Keratinocyte (primary cell): ENCODE measurements around the gene BLOC1S6. TPM values are rescaled to one million over a fixed set of nuclear protein-coding genes. Genes with fewer than 3 reads are reported as not detected.

Experiments
- DNase-seq: peaks from one replicate; pipeline ENCODE4 v3.0.0-alpha.2; 2011; ENCODE audit warnings: low read depth, missing footprints, low spot score
- FAIRE-seq: peaks from 2 replicates; lab custom pipeline; 2011; peaks lifted over from hg19 to GRCh38; lab: Jason Lieb, UNC
- H2AFZ ChIP-seq: 2 replicates; pipeline ENCODE4 v1.6.0; 2012; ENCODE audit warnings: low read length, control low read depth, inconsistent platforms; ENCODE audit not compliant: control insufficient read depth
- H3K27ac ChIP-seq: 2 replicates; pipeline ENCODE4 v1.5.1; 2011; ENCODE audit warnings: low read length; ENCODE audit not compliant: control insufficient read depth, insufficient read depth
- H3K27me3 ChIP-seq: 3 replicates; pipeline ENCODE4 v1.6.0; 2011; ENCODE audit warnings: low read length; ENCODE audit not compliant: control insufficient read depth, insufficient read depth; ENCODE audit errors: extremely low read depth
- H3K36me3 ChIP-seq, 2 experiments: 2 replicates in 1 of 2; 3 replicates in 1 of 2; pipeline ENCODE4 v1.5.1; 2011; ENCODE audit warnings: low read length in 2 of 2, mild to moderate bottlenecking in 1 of 2; ENCODE audit not compliant: control insufficient read depth in 2 of 2, insufficient read depth in 2 of 2; ENCODE audit errors: extremely low read depth in 1 of 2
- H3K4me1 ChIP-seq: 3 replicates; pipeline ENCODE4 v1.5.1; 2011; ENCODE audit warnings: low read length; ENCODE audit not compliant: control insufficient read depth, insufficient read depth; ENCODE audit errors: extremely low read depth
- H3K4me2 ChIP-seq: 3 replicates; pipeline ENCODE4 v1.6.0; 2011; ENCODE audit warnings: low read depth, low read length; ENCODE audit not compliant: control insufficient read depth, insufficient read depth; ENCODE audit errors: extremely low read depth
- H3K4me3 ChIP-seq, 3 experiments: fragments of 200-600 bp in 1 of 3; sonication (generic) in 1 of 3; 2 replicates in 2 of 3; 3 replicates in 1 of 3; pipeline ENCODE4 v1.5.1; 2011 to 2016; ENCODE audit warnings: low read length in 3 of 3, mild to moderate bottlenecking in 3 of 3, control low read depth in 2 of 3, inconsistent platforms in 1 of 3, low read depth in 1 of 3, mixed read lengths in 1 of 3, mixed run types in 1 of 3, moderate library complexity in 1 of 3; ENCODE audit not compliant: control insufficient read depth in 2 of 3, insufficient read depth in 2 of 3; ENCODE audit errors: extremely low read depth in 1 of 3
- H3K79me2 ChIP-seq: 2 replicates; pipeline ENCODE4 v1.6.0; 2012; ENCODE audit warnings: low read length; ENCODE audit not compliant: control insufficient read depth, insufficient read depth
- H3K9ac ChIP-seq: 3 replicates; pipeline ENCODE4 v1.6.0; 2011; ENCODE audit warnings: low read length; ENCODE audit not compliant: control insufficient read depth, insufficient read depth; ENCODE audit errors: extremely low read depth
- H3K9me1 ChIP-seq: 3 replicates; pipeline ENCODE4 v1.6.0; 2011; ENCODE audit warnings: low read length; ENCODE audit not compliant: control insufficient read depth, insufficient read depth; ENCODE audit errors: extremely low read depth
- H3K9me3 ChIP-seq: 2 replicates; pipeline ENCODE4 v1.5.1; 2012; ENCODE audit warnings: low read depth, low read length; ENCODE audit not compliant: control insufficient read depth
- H4K20me1 ChIP-seq: 3 replicates; pipeline ENCODE4 v1.6.0; 2011; ENCODE audit warnings: low read length; ENCODE audit not compliant: control insufficient read depth, insufficient read depth; ENCODE audit errors: extremely low read depth
- CTCF ChIP-seq, 3 experiments: IDR thresholded peaks in 1 of 3; conservative IDR thresholded peaks in 1 of 3; optimal IDR thresholded peaks in 1 of 3; 2 replicates in 2 of 3; 3 replicates in 1 of 3; pipeline versions ENCODE3 to v1.5.1; 2011; ENCODE audit warnings: low read length in 3 of 3, mild to moderate bottlenecking in 3 of 3, moderate library complexity in 2 of 3, control low read depth in 1 of 3, inconsistent platforms in 1 of 3; ENCODE audit not compliant: insufficient read depth in 2 of 3; ENCODE audit errors: extremely low read depth in 1 of 3
- EZH2 ChIP-seq: IDR thresholded peaks from one replicate; pipeline ENCODE4 v1.6.1; 2012; ENCODE audit warnings: inconsistent platforms, mild to moderate bottlenecking, low read length, moderate library complexity
- dilution Hi-C: fragments of 300-500 bp; cut with MboI; formaldehyde crosslinking; loops from one replicate; pipeline ENCODE4 v1.7.0; 2020; ENCODE audit warnings: low sequenced_read_pairs; ENCODE audit not compliant: extremely low pct_ligation_motif_present
- polyA plus RNA-seq, 5 experiments: library from polyadenylated mRNA; depleted of rRNA in 3 of 5; stranded (reverse) in 3 of 5; stranded (forward) in 1 of 5; unstranded in 1 of 5; fragments of >200 nt; gene quantifications; 1 replicate in 1 of 5; 2 replicates in 3 of 5; 3 replicates in 1 of 5; pipeline versions ENCODE4 v1.2.1 to v1.2.3, GENCODE V29; 2011 to 2012; ENCODE audit warnings: missing spikeins in 2 of 5, low read depth in 1 of 5, low replicate concordance in 1 of 5

The BLOC1S6 gene
- polyA plus RNA-seq, 1 donor (not counting 4 experiments of a cell fraction or from before 2014, with no cell fraction given): 15.5 TPM

GRCh38 chr15:45586125-45586524 is 1.1 kb upstream of the BLOC1S6 start:
- DNase-seq (no peak), FAIRE-seq (no peak)
- dilution Hi-C loops: no loop called here
- Histone ChIP-seq H3K27me3 (no peaks in the 10 kb centered on the region), H3K36me3 (no peaks in the 10 kb centered on the region), H3K9ac (peak overlapping the region; percentile 100), H3K79me2 (peaks cover 21% of the 10 kb centered on the region), H2AFZ (peak overlapping the region; percentile 99), H3K9me1 (no peaks in the 10 kb centered on the region), H3K4me1 (peaks cover 17% of the 10 kb centered on the region), H3K27ac (peak overlapping the region; percentile 99), H3K9me3 (no peaks in the 10 kb centered on the region), H3K4me2 (peak overlapping the region; percentile 75), H3K4me3 (peak overlapping the region; percentile 64 to 94 (median 68)), H4K20me1 (no peaks in the 10 kb centered on the region)
- TF ChIP-seq EZH2 (no peak), CTCF (optimal IDR thresholded peaks at IDR 0.05 in 1 of 3, IDR thresholded peaks at IDR 0.05 in 1 of 3, conservative IDR thresholded peaks at IDR 0.05 in 1 of 3; ENCODE audit: extremely low read depth in 1 of 3, insufficient read depth in 2 of 3, low read length in 3 of 3) (no peak)

- no peaks in the 10 kb centered on the region for H3K9me1 ChIP-seq
- H3K79me2 ChIP-seq: peaks cover 21% of the 10 kb centered on the region
- no peaks in the 10 kb centered on the region for H3K36me3 ChIP-seq
- H3K4me1 ChIP-seq: peaks cover 17% of the 10 kb centered on the region
- H3K27me3 ChIP-seq: no peaks in the 10 kb centered on the region
- peak overlapping the region; percentile 99 for H3K27ac ChIP-seq
- no peak for FAIRE-seq
- H4K20me1 ChIP-seq: no peaks in the 10 kb centered on the region
- peak overlapping the region; percentile 75 for H3K4me2 ChIP-seq
- H3K9me3 ChIP-seq: no peaks in the 10 kb centered on the region
- peak overlapping the region; percentile 64 to 94 (median 68) for H3K4me3 ChIP-seq
- dilution Hi-C loops: no loop called here
- H3K9ac ChIP-seq: peak overlapping the region; percentile 100
- H2AFZ ChIP-seq: peak overlapping the region; percentile 99
- TF ChIP-seq CTCF (optimal IDR thresholded peaks at IDR 0.05 in 1 of 3, IDR thresholded peaks at IDR 0.05 in 1 of 3, conservative IDR thresholded peaks at IDR 0.05 in 1 of 3; ENCODE audit: extremely low read depth in 1 of 3, insufficient read depth in 2 of 3, low read length in 3 of 3) (no peak), EZH2 (no peak)
- no peak for DNase-seq
Observed at GRCh38 chr15:45586601-45587094, 531 bp upstream of the BLOC1S6 start.
